ENCODE data around the gene BMP5. TPM values are rescaled to one million over a fixed set of nuclear protein-coding genes. Genes with fewer than 3 reads are reported as not detected.

The BMP5 gene
- total RNA-seq, 3 donors from 2014 or later (not counting 1 experiment from before 2014, with no cell fraction given), result not detected

GRCh38 chr6:55836945-55837344 is 38.4 kb downstream of the BMP5 start:
- DNase-seq (no peak), ATAC-seq (no peak)
- no peaks in the 10 kb centered on the region for H3K36me3 Mint-ChIP-seq
- Histone ChIP-seq H3K9me3 (ENCODE audit: control insufficient read depth, insufficient read depth, low read length) (no peaks in the 10 kb centered on the region), H3K4me3 (ENCODE audit: low read length) (no peak overlapping the region), H3K27ac (ENCODE audit: low read length) (no peak overlapping the region), H3K36me3 (ENCODE audit: control insufficient read depth, insufficient read depth, low read length) (no peaks in the 10 kb centered on the region), H3K4me1 (ENCODE audit: control insufficient read depth, insufficient read depth, low read length) (no peaks in the 10 kb centered on the region), H3K27me3 (ENCODE audit: control insufficient read depth, insufficient read depth, low read length) (no peaks in the 10 kb centered on the region)
- peaks cover 4 to 6% of the 10 kb centered on the region in 2 donors for H3K9me3 Mint-ChIP-seq
- intact Hi-C loops (cut with micrococcal nuclease), result no loop called here
- no peaks in the 10 kb centered on the region for H3K4me1 Mint-ChIP-seq
- no peak for TF ChIP-seq CTCF (IDR thresholded peaks at IDR 0.05)
- no peaks in the 10 kb centered on the region for H3K27me3 Mint-ChIP-seq (ENCODE audit: low read depth in 2 of 2)
- no CpG with 5 or more reads among the region's 4 CpGs for WGBS (ENCODE audit: insufficient coverage)
- no peak overlapping the region for H3K4me3 Mint-ChIP-seq
- no peak overlapping the region for H3K27ac Mint-ChIP-seq

- Mint-ChIP-seq H3K36me3 (no peaks in the 10 kb centered on the region), H3K4me1 (no peaks in the 10 kb centered on the region), H3K4me3 (no peak overlapping the region), H3K27ac (no peak overlapping the region), H3K9me3 (peaks cover 4% of the 10 kb centered on the region in 2 donors), H3K27me3 (ENCODE audit: low read depth in 2 of 2) (no peaks in the 10 kb centered on the region)
- DNase-seq (no peak), ATAC-seq (no peak)
- Histone ChIP-seq H3K4me3 (ENCODE audit: low read length) (no peak overlapping the region), H3K36me3 (ENCODE audit: control insufficient read depth, insufficient read depth, low read length) (no peaks in the 10 kb centered on the region), H3K27me3 (ENCODE audit: control insufficient read depth, insufficient read depth, low read length) (no peaks in the 10 kb centered on the region), H3K9me3 (ENCODE audit: control insufficient read depth, insufficient read depth, low read length) (no peaks in the 10 kb centered on the region), H3K27ac (ENCODE audit: low read length) (no peak overlapping the region), H3K4me1 (ENCODE audit: control insufficient read depth, insufficient read depth, low read length) (no peaks in the 10 kb centered on the region)
- 51% methylated on average over 2 of the region's 3 CpGs for WGBS (ENCODE audit: insufficient coverage)
- intact Hi-C loops (cut with micrococcal nuclease), result no loop called here
- no peak for TF ChIP-seq CTCF (IDR thresholded peaks at IDR 0.05)
Observed at GRCh38 chr6:55836481-55836880, 38.9 kb downstream of the BMP5 start.

GRCh38 chr6:55835220-55835619 is 40.2 kb downstream of the BMP5 start:
- DNase-seq, result no peak
- no peak for ATAC-seq
- Mint-ChIP-seq H3K36me3 (no peaks in the 10 kb centered on the region), H3K27me3 (ENCODE audit: low read depth in 2 of 2) (no peaks in the 10 kb centered on the region), H3K9me3 (peaks cover 2 to 4% of the 10 kb centered on the region in 2 donors), H3K27ac (no peak overlapping the region), H3K4me1 (no peaks in the 10 kb centered on the region), H3K4me3 (no peak overlapping the region)
- H3K4me3 ChIP-seq (ENCODE audit: low read length), result no peak overlapping the region
- no peak for TF ChIP-seq CTCF (IDR thresholded peaks at IDR 0.05)
- 80% methylated on average over 1 of the region's 1 CpG for WGBS (ENCODE audit: insufficient coverage)
- no peaks in the 10 kb centered on the region for H3K36me3 ChIP-seq (ENCODE audit: control insufficient read depth, insufficient read depth, low read length)
- H3K9me3 ChIP-seq (ENCODE audit: control insufficient read depth, insufficient read depth, low read length), result no peaks in the 10 kb centered on the region
- intact Hi-C loops (cut with micrococcal nuclease), result no loop called here
- no peaks in the 10 kb centered on the region for H3K27me3 ChIP-seq (ENCODE audit: control insufficient read depth, insufficient read depth, low read length)
- no peak overlapping the region for H3K27ac ChIP-seq (ENCODE audit: low read length)
- no peaks in the 10 kb centered on the region for H3K4me1 ChIP-seq (ENCODE audit: control insufficient read depth, insufficient read depth, low read length)

- Histone ChIP-seq H3K4me1 (ENCODE audit: control insufficient read depth, insufficient read depth, low read length) (no peaks in the 10 kb centered on the region), H3K27ac (ENCODE audit: low read length) (no peak overlapping the region), H3K36me3 (ENCODE audit: control insufficient read depth, insufficient read depth, low read length) (no peaks in the 10 kb centered on the region), H3K9me3 (ENCODE audit: control insufficient read depth, insufficient read depth, low read length) (no peaks in the 10 kb centered on the region), H3K27me3 (ENCODE audit: control insufficient read depth, insufficient read depth, low read length) (no peaks in the 10 kb centered on the region), H3K4me3 (ENCODE audit: low read length) (no peak overlapping the region)
- Mint-ChIP-seq H3K27me3 (ENCODE audit: low read depth in 2 of 2) (no peaks in the 10 kb centered on the region), H3K36me3 (no peaks in the 10 kb centered on the region), H3K4me1 (no peaks in the 10 kb centered on the region), H3K4me3 (no peak overlapping the region), H3K27ac (no peak overlapping the region), H3K9me3 (peaks cover 2 to 4% of the 10 kb centered on the region in 2 donors)
- DNase-seq (no peak), ATAC-seq (no peak)
- no peak for TF ChIP-seq CTCF (IDR thresholded peaks at IDR 0.05)
- 55% methylated on average over 1 of the region's 2 CpGs for WGBS (ENCODE audit: insufficient coverage)
- intact Hi-C loops (cut with micrococcal nuclease), result no loop called here
Observed at GRCh38 chr6:55833284-55833683, 42.1 kb downstream of the BMP5 start.
